CD4-positive, alpha-beta T cell (primary cell): ENCODE data around the gene IRS1. TPM values are rescaled to one million over a fixed set of nuclear protein-coding genes. Genes with fewer than 3 reads are reported as not detected.

Source experiments
- ATAC-seq: fragments of 200-7000 bp; cut with Tn5 transposase; one replicate; pipeline ENCODE4 v1.10.0; 2022; ENCODE audit warnings: mild to moderate bottlenecking; ENCODE audit not compliant: poor library complexity
- CTCF ChIA-PET: fragments of 350-600 bp; sonication (Branson Sonifier 250); formaldehyde crosslinking; loops from one replicate; lab custom pipeline; 2021; ENCODE audit warnings: antibody characterized with exemption, inconsistent platforms; lab: Charles Lee
- POLR2A ChIA-PET: fragments of 350-600 bp; sonication (Branson Sonifier 250); formaldehyde crosslinking; loops from one replicate; lab custom pipeline; 2021; ENCODE audit warnings: antibody characterized with exemption, inconsistent platforms; lab: Charles Lee
- DNase-seq, 14 experiments: peaks; one replicate each; pipeline ENCODE4 v3.0.0-alpha.2; 2013 to 2020; ENCODE audit warnings: mixed read lengths in 2 of 14
- H3K27ac ChIP-seq, 2 donors: one replicate each; pipeline versions ENCODE4 v1.5.1 to v1.7.0; 2013; ENCODE audit warnings: low read length in 2 of 2, low read depth in 1 of 2, mild to moderate bottlenecking in 1 of 2
- H3K27me3 ChIP-seq, 2 experiments: 1 replicate in 1 of 2; 2 replicates in 1 of 2; pipeline versions ENCODE4 v1.6.1 to v1.7.0; 2013; ENCODE audit warnings: low read length in 2 of 2, control low read depth in 1 of 2, mild to moderate bottlenecking in 1 of 2, moderate library complexity in 1 of 2; ENCODE audit not compliant: insufficient read depth in 2 of 2, control insufficient read depth in 1 of 2
- H3K36me3 ChIP-seq: one replicate; pipeline ENCODE4 v1.6.1; 2013; ENCODE audit warnings: low read length, control low read depth; ENCODE audit not compliant: insufficient read depth
- H3K4me1 ChIP-seq: one replicate; pipeline ENCODE4 v1.6.1; 2013; ENCODE audit warnings: low read length, control low read depth; ENCODE audit not compliant: insufficient read depth
- H3K4me3 ChIP-seq: one replicate; pipeline ENCODE4 v1.5.1; 2013; ENCODE audit warnings: mild to moderate bottlenecking, low read length, moderate library complexity
- H3K9me3 ChIP-seq, 2 experiments: 1 replicate in 1 of 2; 2 replicates in 1 of 2; pipeline versions ENCODE4 v1.6.1 to v1.7.0; 2013; ENCODE audit warnings: low read length in 2 of 2, mild to moderate bottlenecking in 2 of 2, control low read depth in 1 of 2, moderate library complexity in 1 of 2; ENCODE audit not compliant: control insufficient read depth in 1 of 2, insufficient read depth in 1 of 2
- H3K27ac Mint-ChIP-seq: one replicate; pipeline ENCODE4 v1.8.0; 2020; ENCODE audit warnings: mixed read lengths
- H3K27me3 Mint-ChIP-seq: one replicate; pipeline ENCODE4 v1.8.0; 2021; ENCODE audit warnings: mixed read lengths
- H3K36me3 Mint-ChIP-seq: one replicate; pipeline ENCODE4 v1.8.0; 2021; ENCODE audit warnings: low read depth, mixed read lengths
- H3K4me1 Mint-ChIP-seq: one replicate; pipeline ENCODE4 v1.8.0; 2021; ENCODE audit warnings: low read depth, mixed read lengths
- H3K4me3 Mint-ChIP-seq: one replicate; pipeline ENCODE4 v1.8.0; 2020; ENCODE audit warnings: mild to moderate bottlenecking, mixed read lengths
- H3K9me3 Mint-ChIP-seq: one replicate; pipeline ENCODE4 v1.8.0; 2020; ENCODE audit warnings: mixed read lengths
- intact Hi-C, 2 experiments: fragments of 100-400 bp; cut with DNase I in 1 of 2; cut with micrococcal nuclease in 1 of 2; formaldehyde crosslinking; loops; one replicate each; pipeline versions ENCODE4 v1.15.1 to v1.9.0; 2023 to 2025; cut with DNase I, micrococcal nuclease
- total RNA-seq, 174 experiments: library from RNA in 2 of 174; stranded (reverse) in 2 of 174; gene quantifications; one replicate each; pipeline ENCODE4 v1.2.3 and lab custom pipeline; 2021 to 2026
- TF ChIP-seq, protein P1 (sequence below): fragments of 200-600 bp; IDR thresholded peaks from one replicate; pipeline ENCODE4 v1.8.0; 2022; ENCODE audit warnings: antibody characterized with exemption, mild to moderate bottlenecking

The IRS1 gene
- total RNA-seq, 2 experiments from 2014 or later, result 2.9 TPM

- DNase-seq (no peak), ATAC-seq (no peak)
- Histone ChIP-seq H3K27me3 (peaks cover 7 to 24% of the 10 kb centered on the region in 2 experiments), H3K27ac (no peak overlapping the region), H3K4me3 (no peak overlapping the region), H3K36me3 (no peaks in the 10 kb centered on the region), H3K4me1 (no peaks in the 10 kb centered on the region), H3K9me3 (no peaks in the 10 kb centered on the region)
- H3K27me3 Mint-ChIP-seq, result peaks cover 31% of the 10 kb centered on the region
- H3K36me3 Mint-ChIP-seq, result no peaks in the 10 kb centered on the region
- H3K4me3 Mint-ChIP-seq, result no peak overlapping the region
- TF ChIP-seq, protein P1, sequence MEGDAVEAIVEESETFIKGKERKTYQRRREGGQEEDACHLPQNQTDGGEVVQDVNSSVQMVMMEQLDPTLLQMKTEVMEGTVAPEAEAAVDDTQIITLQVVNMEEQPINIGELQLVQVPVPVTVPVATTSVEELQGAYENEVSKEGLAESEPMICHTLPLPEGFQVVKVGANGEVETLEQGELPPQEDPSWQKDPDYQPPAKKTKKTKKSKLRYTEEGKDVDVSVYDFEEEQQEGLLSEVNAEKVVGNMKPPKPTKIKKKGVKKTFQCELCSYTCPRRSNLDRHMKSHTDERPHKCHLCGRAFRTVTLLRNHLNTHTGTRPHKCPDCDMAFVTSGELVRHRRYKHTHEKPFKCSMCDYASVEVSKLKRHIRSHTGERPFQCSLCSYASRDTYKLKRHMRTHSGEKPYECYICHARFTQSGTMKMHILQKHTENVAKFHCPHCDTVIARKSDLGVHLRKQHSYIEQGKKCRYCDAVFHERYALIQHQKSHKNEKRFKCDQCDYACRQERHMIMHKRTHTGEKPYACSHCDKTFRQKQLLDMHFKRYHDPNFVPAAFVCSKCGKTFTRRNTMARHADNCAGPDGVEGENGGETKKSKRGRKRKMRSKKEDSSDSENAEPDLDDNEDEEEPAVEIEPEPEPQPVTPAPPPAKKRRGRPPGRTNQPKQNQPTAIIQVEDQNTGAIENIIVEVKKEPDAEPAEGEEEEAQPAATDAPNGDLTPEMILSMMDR, result no peak
- intact Hi-C loops, result no loop called here
- H3K9me3 Mint-ChIP-seq, result no peaks in the 10 kb centered on the region
- H3K27ac Mint-ChIP-seq, result no peak overlapping the region
- H3K4me1 Mint-ChIP-seq, result peaks cover 4% of the 10 kb centered on the region
- POLR2A ChIA-PET, result no interaction called here
- CTCF ChIA-PET, result no interaction called here
Measured at GRCh38 chr2:226720948-226721347, 78.7 kb downstream of the IRS1 start.

DNA sequence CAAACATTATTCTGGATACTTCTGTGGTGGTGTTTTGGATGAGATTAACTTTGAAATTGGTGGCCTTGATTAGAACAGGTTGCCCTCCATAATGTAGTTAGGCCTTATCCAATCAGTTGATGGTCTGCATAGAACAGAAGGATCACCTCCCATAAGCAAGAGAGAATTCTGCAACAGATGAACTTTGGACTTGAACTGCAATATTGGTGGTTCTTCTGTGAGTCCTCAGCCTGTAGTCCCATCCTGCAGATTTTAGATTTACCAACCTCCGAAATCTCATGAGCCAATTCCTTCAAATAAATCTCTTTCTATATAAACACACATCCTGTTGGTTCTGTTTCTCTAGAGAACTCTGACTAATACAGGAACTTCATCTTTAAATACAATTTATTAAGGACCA, 81.9 kb downstream of the IRS1 start:
- CTCF ChIA-PET, result no interaction called here
- TF ChIP-seq, protein P1, result no peak
- no peak for ATAC-seq

DNA sequence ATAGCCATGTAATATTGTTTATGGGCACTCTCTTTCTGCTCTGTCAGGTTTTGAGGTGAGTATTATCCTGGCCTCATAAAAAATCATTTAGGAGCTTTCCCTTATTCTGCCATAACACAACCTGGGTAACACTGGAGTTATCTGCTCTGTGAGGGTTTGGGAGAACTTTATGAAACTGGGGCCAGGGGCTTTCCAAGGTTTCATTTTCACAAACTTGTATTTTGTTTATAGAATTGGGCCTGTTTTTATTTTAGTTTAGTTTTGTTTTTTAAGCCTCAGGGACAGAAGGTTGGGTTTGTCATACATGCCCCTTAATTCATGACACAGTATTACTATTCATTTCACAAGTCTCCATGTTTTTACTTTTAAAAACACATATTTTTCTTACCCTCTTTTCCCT, 83.5 kb downstream of the IRS1 start:
- Histone ChIP-seq H3K27ac (no peak overlapping the region), H3K4me3 (no peak overlapping the region), H3K4me1 (no peaks in the 10 kb centered on the region), H3K9me3 (no peaks in the 10 kb centered on the region), H3K27me3 (peaks cover 1 to 11% of the 10 kb centered on the region in 2 experiments), H3K36me3 (no peaks in the 10 kb centered on the region)
- CTCF ChIA-PET, result no interaction called here
- no peak for DNase-seq
- no peak overlapping the region for H3K27ac Mint-ChIP-seq
- no peaks in the 10 kb centered on the region for H3K36me3 Mint-ChIP-seq
- peaks cover 11% of the 10 kb centered on the region for H3K27me3 Mint-ChIP-seq
- POLR2A ChIA-PET, result no interaction called here
- no peaks in the 10 kb centered on the region for H3K9me3 Mint-ChIP-seq
- TF ChIP-seq, protein P1, result no peak
- intact Hi-C loops, result no loop called here
- no peak for ATAC-seq
- no peak overlapping the region for H3K4me3 Mint-ChIP-seq
- H3K4me1 Mint-ChIP-seq, result no peaks in the 10 kb centered on the region

More for the DNA sequence above, 81.9 kb downstream of the IRS1 start:
- Histone ChIP-seq H3K27ac (no peak overlapping the region), H3K9me3 (no peaks in the 10 kb centered on the region), H3K27me3 (peaks cover 4 to 14% of the 10 kb centered on the region in 2 experiments), H3K4me3 (no peak overlapping the region), H3K36me3 (no peaks in the 10 kb centered on the region), H3K4me1 (no peaks in the 10 kb centered on the region)
- Mint-ChIP-seq H3K27ac (no peak overlapping the region), H3K4me3 (no peak overlapping the region), H3K27me3 (peaks cover 13% of the 10 kb centered on the region), H3K36me3 (no peaks in the 10 kb centered on the region), H3K9me3 (no peaks in the 10 kb centered on the region), H3K4me1 (no peaks in the 10 kb centered on the region)
- POLR2A ChIA-PET, result no interaction called here
- no peak for DNase-seq
- intact Hi-C loops, result no loop called here
